Measurements from ENCODE around the gene WDR70.
"Not testable (repeated sequence)": the region's sequence is repeated elsewhere in the genome, so short reads cannot be mapped to it uniquely, and the experiment has no call there.

The WDR70 gene

GRCh38 chr5:37789991-37790390, 410.9 kb downstream of the WDR70 start:
- H3K27ac ChIP-seq = no peak overlapping the region
- H3K9me3 ChIP-seq = peaks cover 0 to 9% (median 7%) of the 10 kb centered on the region in 3 donors
- TF ChIP-seq CTCF (IDR thresholded peaks at IDR 0.05) = no peak
- H3K4me1 ChIP-seq = no peaks in the 10 kb centered on the region
- H3K4me3 ChIP-seq = no peak overlapping the region
- no peaks in the 10 kb centered on the region for H3K36me3 ChIP-seq
- intact Hi-C loops (cut with DNase I; ENCODE audit: low total_unique reads) = no loop called here
- no peak for DNase-seq
- no peaks in the 10 kb centered on the region for H3K27me3 ChIP-seq

- Histone ChIP-seq H3K9me3 (peaks cover 0 to 18% (median 14%) of the 10 kb centered on the region in 3 donors), H3K4me1 (no peaks in the 10 kb centered on the region), H3K27me3 (no peaks in the 10 kb centered on the region), H3K4me3 (no peak overlapping the region), H3K36me3 (no peaks in the 10 kb centered on the region), H3K27ac (no peak overlapping the region)
- intact Hi-C loops (cut with DNase I; ENCODE audit: low total_unique reads) = no loop called here
- DNase-seq = no peak
- TF ChIP-seq CTCF (IDR thresholded peaks at IDR 0.05) = no peak
These were observed 412.2 kb downstream of the WDR70 start for GRCh38 chr5:37791321-37791720.

- Histone ChIP-seq H3K36me3 (no peaks in the 10 kb centered on the region), H3K9me3 (peaks cover 0 to 18% (median 14%) of the 10 kb centered on the region in 3 donors), H3K4me3 (no peak overlapping the region), H3K4me1 (no peaks in the 10 kb centered on the region), H3K27ac (no peak overlapping the region), H3K27me3 (no peaks in the 10 kb centered on the region)
- intact Hi-C loops (cut with DNase I; ENCODE audit: low total_unique reads) = no loop called here
- DNase-seq = no peak
- TF ChIP-seq CTCF (IDR thresholded peaks at IDR 0.05) = no peak
These were observed 414.0 kb downstream of the WDR70 start for GRCh38 chr5:37792975-37793631.

GRCh38 chr5:37795292-37795691, 416.2 kb downstream of the WDR70 start:
- intact Hi-C loops (cut with DNase I; ENCODE audit: low total_unique reads); H3K36me3 ChIP-seq; DNase-seq; H3K4me1 ChIP-seq; H3K27me3 ChIP-seq; H3K4me3 ChIP-seq; H3K27ac ChIP-seq: not testable (repeated sequence)
- H3K9me3 ChIP-seq = peaks cover 0 to 18% (median 14%) of the 10 kb centered on the region in 3 donors

GRCh38 chr5:37796435-37796834, 417.3 kb downstream of the WDR70 start:
- H3K36me3 ChIP-seq; H3K27ac ChIP-seq; DNase-seq; H3K4me3 ChIP-seq; H3K27me3 ChIP-seq; intact Hi-C loops (cut with DNase I; ENCODE audit: low total_unique reads); H3K4me1 ChIP-seq: not testable (repeated sequence)
- H3K9me3 ChIP-seq = peaks cover 0 to 18% (median 14%) of the 10 kb centered on the region in 3 donors

GRCh38 chr5:37799865-37800421, 420.8 kb downstream of the WDR70 start:
- Histone ChIP-seq H3K4me1 (no peaks in the 10 kb centered on the region), H3K27me3 (no peaks in the 10 kb centered on the region), H3K9me3 (peaks cover 0 to 10% (median 7%) of the 10 kb centered on the region in 3 donors), H3K36me3 (no peaks in the 10 kb centered on the region), H3K27ac (no peak overlapping the region), H3K4me3 (no peak overlapping the region)
- no peak for TF ChIP-seq CTCF (IDR thresholded peaks at IDR 0.05)
- no peak for DNase-seq
- intact Hi-C loops (cut with DNase I; ENCODE audit: low total_unique reads) = no loop called here
